ENCODE measurements around the gene ADGRG6.

ADGRG6 gene

GRCh38 chr6:142349215-142349823 is 47.5 kb downstream of the ADGRG6 start:
- no peak for DNase-seq

GRCh38 chr6:142350309-142350708 is 48.5 kb downstream of the ADGRG6 start:
- no peak for DNase-seq

GRCh38 chr6:142353690-142354089 is 51.9 kb downstream of the ADGRG6 start:
- DNase-seq, result no peak

GRCh38 chr6:142354650-142355049 is 52.8 kb downstream of the ADGRG6 start:
- no peak for DNase-seq

- no peak for DNase-seq
These were observed 53.8 kb downstream of the ADGRG6 start for GRCh38 chr6:142355520-142356174.

GRCh38 chr6:142356201-142356883 is 54.5 kb downstream of the ADGRG6 start:
- peak in 1 of 4 experiments; percentile 17 for DNase-seq

GRCh38 chr6:142356884-142357225 is 55.0 kb downstream of the ADGRG6 start:
- no peak for DNase-seq

GRCh38 chr6:142357879-142358278 is 56.1 kb downstream of the ADGRG6 start:
- DNase-seq, result no peak

GRCh38 chr6:142359271-142359960 is 57.6 kb downstream of the ADGRG6 start:
- no peak for DNase-seq

GRCh38 chr6:142361345-142361744 is 59.5 kb downstream of the ADGRG6 start:
- DNase-seq, result no peak

- no peak for DNase-seq
These were observed 60.3 kb downstream of the ADGRG6 start for GRCh38 chr6:142361779-142362750.

GRCh38 chr6:142367061-142367460 is 65.3 kb downstream of the ADGRG6 start:
- no peak for DNase-seq

GRCh38 chr6:142367501-142368018 is 65.8 kb downstream of the ADGRG6 start:
- no peak for DNase-seq

- no peak for DNase-seq
These were observed 67.5 kb downstream of the ADGRG6 start for GRCh38 chr6:142369266-142369665.

- no peak for DNase-seq
These were observed 70.5 kb downstream of the ADGRG6 start for GRCh38 chr6:142372348-142372747.

- no peak for DNase-seq
These were observed 71.7 kb downstream of the ADGRG6 start for GRCh38 chr6:142373268-142374090.

GRCh38 chr6:142374091-142374770 is 72.4 kb downstream of the ADGRG6 start:
- no peak for DNase-seq

GRCh38 chr6:142374965-142375733 is 73.3 kb downstream of the ADGRG6 start:
- no peak for DNase-seq

- no peak for DNase-seq
These were observed 74.3 kb downstream of the ADGRG6 start for GRCh38 chr6:142376115-142376514.
